Fibroblast of skin of left quadriceps (primary cell): ENCODE results near the gene TRAF3IP3.

ENCODE experiments used
- DNase-seq, 2 experiments: peaks; one replicate each; pipeline ENCODE4 v3.0.0-alpha.2; 2013; ENCODE audit warnings: low read depth in 2 of 2

TRAF3IP3 gene

GRCh38 chr1:209800984-209801834 is 45.4 kb downstream of the TRAF3IP3 start:
- DNase-seq: no peak

DNA sequence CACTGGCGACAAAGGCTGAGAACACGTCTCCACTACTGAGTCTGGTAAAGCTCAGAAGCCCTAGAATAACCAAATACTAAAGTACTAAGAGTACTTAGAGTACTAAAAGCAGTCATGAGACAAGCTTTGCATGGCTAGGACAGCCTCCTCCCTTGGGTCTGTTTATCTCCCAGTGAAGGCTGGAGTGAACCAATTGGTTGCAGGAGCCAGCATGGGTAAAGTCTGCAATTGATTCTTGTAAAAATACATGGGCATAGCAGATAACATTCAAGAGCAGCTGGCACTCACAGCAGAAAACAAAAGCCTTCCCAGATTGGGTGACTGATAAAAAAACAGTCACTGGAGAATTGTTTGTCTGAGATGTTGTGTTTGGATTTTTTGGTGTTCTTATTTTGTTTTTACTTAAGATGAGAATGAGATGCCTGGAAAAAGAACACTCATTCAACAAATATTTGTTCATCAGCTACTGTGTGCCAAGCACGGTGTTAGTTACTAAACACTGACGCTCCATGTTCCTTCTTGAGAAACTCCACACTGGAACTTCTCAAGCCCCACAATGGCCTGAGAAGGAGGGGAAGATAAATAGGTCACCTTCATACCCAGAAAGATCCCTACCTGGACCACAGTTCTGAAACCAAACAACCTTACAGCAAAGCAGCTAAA is 46.4 kb downstream of the TRAF3IP3 start:
- no peak for DNase-seq

DNA sequence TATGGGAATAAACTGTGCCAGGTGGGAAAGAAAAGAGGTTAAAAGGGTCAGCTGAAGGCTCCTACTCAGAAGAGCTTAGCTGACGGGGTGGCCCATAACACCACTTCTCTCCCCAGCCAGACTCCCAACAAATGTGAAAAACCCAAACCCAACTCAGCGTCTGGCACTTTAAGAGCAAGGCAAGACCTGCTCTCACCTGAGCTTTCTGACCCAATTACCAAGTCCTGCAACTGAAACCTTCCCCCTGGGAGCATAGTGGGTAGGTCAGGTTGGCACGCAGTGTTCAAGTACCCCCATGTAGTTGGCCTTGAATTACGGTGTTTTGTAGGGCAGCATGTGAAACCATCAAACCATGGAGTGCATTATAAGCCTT is 46.9 kb downstream of the TRAF3IP3 start:
- DNase-seq: no peak

- DNase-seq: no peak
Observed at GRCh38 chr1:209803568-209803967, 47.7 kb downstream of the TRAF3IP3 start.

DNA sequence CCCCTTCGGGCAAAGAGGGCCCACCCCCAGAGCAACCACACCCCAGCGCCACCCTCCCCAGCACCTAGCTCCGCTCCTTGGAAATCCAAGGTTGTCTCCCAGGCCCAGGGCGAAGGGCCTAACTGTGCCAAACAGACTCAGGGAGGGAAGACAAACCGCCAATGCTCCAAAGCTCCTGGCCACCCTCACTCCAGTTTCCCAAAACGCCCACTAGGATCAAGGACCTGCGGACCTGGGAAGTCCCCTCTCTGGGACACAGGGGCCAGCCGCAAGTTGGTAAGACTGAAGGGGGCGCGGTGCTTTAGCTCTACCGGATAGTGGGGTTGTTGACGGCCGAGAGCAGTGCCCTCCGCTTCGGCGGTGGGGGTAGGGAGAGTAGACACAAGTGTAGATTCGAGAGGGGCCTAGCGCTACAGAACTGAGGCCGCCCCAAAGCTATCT is 49.5 kb downstream of the TRAF3IP3 start:
- no peak for DNase-seq

- peak in 1 of 2 experiments; percentile 34 for DNase-seq
Observed at GRCh38 chr1:209805875-209806760, 50.3 kb downstream of the TRAF3IP3 start, which contains the start of gene IRF6. Gene IRF6 (minus strand): TSS chr1:209806142. CDS start chr1:209801413, 4,729 bp downstream.

- DNase-seq: no peak
Observed at GRCh38 chr1:209807509-209807908, 51.7 kb downstream of the TRAF3IP3 start.

GRCh38 chr1:209808059-209808581 is 52.3 kb downstream of the TRAF3IP3 start:
- peak; percentile 57 to 68 for DNase-seq

- DNase-seq: no peak
Observed at GRCh38 chr1:209809611-209810010, 53.8 kb downstream of the TRAF3IP3 start.

DNA sequence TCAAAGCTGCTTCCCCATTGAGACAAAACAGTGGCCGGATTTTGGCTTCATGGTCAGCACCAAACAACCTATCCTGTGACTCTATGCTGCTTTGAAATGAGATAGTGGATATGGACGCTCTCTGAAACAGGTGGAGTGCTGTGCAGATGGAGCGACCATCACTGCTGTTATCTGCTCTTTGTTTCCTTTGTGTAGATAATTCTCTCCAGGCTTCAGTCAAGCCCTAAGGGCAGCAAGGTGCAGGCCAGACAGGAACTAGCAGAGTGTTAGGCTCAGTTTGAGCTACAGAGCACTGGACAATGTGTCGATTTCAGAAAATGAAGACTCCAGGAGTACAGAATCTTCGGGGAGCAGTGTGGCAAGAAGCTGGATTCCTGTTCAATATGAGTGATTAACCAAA is 54.9 kb downstream of the TRAF3IP3 start:
- no peak for DNase-seq

DNA sequence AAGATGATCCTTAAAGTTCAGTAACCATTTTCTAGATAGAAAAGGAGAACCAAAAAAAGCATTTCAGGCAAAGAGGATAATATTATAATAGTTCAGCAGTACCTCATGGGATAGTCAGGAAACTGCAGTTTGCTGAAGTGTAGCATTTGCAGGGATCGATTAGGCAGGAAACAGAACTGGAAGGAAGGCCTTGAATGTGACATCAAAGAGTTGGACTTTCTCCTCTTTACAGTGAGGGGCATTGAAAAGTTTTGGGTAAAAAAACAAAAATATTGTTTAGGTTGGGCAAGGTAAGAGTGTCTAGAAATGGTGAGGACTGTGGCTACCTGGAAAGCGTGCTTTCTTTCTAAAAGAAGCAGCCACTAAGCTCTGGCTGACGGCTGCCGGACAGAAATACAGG is 58.0 kb downstream of the TRAF3IP3 start:
- no peak for DNase-seq

- no peak for DNase-seq
Observed at GRCh38 chr1:209815490-209815889, 59.6 kb downstream of the TRAF3IP3 start.

GRCh38 chr1:209815931-209816341 is 60.1 kb downstream of the TRAF3IP3 start:
- DNase-seq: no peak

DNA sequence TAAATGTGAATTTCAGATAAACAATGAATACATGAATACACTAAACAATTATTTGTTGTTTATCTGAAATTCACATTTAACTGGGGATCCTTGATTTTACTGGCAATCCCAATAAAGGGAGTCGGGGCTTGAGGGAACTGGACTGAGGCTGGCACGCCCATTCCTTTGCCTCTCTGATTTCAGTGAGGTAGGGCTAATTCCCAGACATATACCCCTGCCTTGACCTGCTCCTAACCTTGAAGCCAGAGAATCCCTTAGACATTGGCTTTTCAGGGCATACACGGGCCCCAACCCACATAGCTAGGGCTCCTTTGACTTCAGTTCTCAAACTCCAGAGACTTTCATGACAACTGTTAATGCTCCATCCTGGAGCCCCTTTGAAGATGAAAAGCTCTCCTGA is 61.1 kb downstream of the TRAF3IP3 start:
- DNase-seq: no peak

GRCh38 chr1:209817691-209818090 is 61.8 kb downstream of the TRAF3IP3 start:
- no peak for DNase-seq

GRCh38 chr1:209819058-209819457 is 63.2 kb downstream of the TRAF3IP3 start:
- no peak for DNase-seq

DNA sequence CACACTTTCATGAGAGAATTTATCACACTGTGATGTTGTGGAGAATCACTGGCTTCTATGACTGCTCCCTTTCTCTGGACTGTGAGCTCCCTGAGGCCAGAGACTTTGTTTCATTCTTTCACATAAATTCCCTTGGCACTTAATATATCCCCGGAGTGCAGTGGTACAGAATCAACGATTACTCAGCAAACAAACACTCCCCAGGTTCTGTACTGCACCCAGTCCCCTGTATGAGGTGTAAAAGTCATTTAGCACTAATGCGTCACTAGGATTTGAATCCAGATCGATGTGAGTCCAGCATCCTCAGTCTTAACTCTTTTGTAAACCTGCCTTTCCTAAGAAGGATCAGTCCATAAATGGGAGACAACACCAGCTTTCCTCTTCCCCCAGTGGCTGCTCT is 65.1 kb downstream of the TRAF3IP3 start:
- no peak for DNase-seq

DNA sequence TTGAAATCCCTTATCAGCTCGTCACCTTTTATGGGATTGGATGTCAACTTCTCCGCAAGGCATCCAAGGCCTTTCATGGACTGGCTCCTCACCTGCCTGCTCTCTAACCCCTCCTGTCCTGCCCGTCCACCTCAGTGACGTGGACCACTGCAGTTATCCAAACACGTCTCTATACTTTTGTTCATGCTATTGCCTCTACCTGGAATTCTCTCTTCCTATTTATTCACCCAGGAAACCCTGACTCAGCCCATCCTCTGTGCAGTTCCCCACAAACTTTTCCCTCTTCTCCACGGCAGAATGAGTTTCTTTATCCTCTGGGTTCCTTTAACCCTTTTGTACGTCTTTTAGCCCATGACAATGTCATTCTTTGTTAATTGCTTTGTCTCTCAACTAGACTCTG is 66.9 kb downstream of the TRAF3IP3 start:
- no peak for DNase-seq

DNA sequence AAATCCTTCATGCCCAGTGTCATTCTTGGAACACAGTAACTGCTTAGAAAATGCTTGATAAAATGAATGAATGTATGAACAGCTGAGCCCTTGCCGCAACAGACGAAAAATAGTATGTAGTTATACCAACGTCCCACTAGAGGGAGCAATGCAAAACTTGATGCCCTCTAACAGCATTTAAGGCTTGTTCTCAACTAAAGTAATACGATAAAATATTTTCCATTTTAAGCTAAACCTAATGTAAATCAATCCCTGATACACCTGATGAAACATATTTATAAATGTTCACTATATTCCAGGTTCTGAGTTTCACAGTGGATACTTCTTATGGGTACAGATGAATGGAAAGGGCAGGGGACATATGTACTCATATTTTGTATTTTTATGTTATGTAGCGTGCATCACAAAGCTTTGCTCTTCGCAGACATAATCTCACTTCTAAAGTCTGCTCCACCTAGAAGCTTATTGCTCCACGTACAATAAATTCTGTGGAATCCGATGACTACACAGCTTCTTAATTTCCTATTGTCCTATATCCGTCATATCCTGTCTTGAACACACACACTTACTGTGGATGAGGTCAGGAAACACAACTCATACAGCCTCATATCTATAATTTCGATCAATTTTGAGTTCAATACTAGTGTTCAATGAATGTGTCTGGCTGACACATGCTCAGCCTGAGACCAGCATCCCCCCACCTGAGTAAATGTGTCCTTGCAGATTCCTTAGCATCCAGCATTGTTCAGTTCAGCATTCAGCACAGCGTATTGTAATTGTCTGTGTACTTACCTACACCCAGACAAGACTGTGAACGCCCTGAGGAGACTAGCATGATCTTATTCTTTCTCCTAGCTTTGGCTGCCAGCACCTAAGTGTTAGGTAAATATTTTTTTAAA is 67.5 kb downstream of the TRAF3IP3 start:
- peak; percentile 46 to 54 for DNase-seq

DNA sequence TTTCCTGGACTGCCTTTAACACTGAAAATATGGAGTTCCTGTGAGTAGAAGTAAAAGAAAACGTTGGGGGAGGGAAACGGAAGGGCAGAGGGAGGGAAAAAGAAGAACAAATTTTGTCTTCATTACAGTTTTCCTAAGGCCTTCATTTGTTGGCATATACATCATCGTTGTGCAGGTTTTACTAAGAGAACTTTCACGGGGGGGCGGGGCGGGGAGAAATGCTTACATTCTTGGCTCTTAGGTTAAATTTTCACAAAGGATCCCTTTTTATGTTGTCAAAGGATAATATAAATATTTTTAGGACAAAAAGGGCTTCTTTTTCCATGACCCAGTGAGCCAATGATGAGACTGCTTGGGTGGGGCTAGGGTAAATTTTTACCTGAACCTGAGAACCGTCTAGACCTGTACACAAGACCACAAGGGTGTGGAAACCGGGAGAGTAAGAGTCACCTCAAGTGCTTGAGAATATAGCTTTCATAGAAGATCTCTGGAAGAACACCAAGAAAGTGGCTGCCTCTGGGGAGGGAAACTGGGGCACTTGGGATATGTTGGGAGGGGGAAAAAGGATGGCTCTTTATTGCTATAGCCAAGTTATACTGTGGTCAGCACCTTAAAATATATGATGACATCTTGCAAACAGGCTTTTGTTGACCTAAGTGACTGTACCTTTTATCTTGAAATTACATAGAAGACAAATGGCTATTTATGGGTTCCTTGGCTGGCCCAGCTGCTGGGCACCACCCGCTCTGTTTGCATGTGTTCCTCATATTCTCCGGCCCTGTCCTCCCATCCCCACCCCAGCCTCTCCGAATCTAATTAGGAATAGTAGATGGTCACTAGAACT is 70.0 kb downstream of the TRAF3IP3 start:
- no peak for DNase-seq
